SK-N-MC (cell line): Measurements from ENCODE around the gene SP1.

Experiments used
- DNase-seq: peaks from one replicate; pipeline ENCODE4 v3.0.0-alpha.2; 2011; ENCODE audit warnings: low read depth, low spot score
- H3K27ac ChIP-seq: fragments of 200-600 bp; sonication (generic); 2 replicates; pipeline ENCODE4 v1.5.1; 2016; ENCODE audit warnings: mixed run types
- H3K36me3 ChIP-seq: fragments of 200-600 bp; sonication (generic); 2 replicates; pipeline ENCODE4 v1.6.1; 2017; ENCODE audit warnings: antibody characterized with exemption, low read length, mixed read lengths; ENCODE audit not compliant: insufficient read depth
- H3K4me3 ChIP-seq: fragments of 200-600 bp; sonication (generic); 2 replicates; pipeline ENCODE4 v1.5.1; 2016
- H3K9ac ChIP-seq: fragments of 200-600 bp; sonication (generic); 2 replicates; pipeline ENCODE4 v1.8.0; 2017; ENCODE audit warnings: mixed run types, mixed read lengths; ENCODE audit not compliant: insufficient read length
- H3K9me3 ChIP-seq: fragments of 200-600 bp; sonication (generic); 2 replicates; pipeline ENCODE4 v1.6.1; 2017; ENCODE audit warnings: low read depth, mild to moderate bottlenecking, antibody characterized with exemption, low read length, moderate library complexity, mixed read lengths
- EZH2 ChIP-seq: fragments of 200-600 bp; sonication (generic); IDR thresholded peaks from one replicate; pipeline ENCODE4 v1.6.1; 2017; ENCODE audit warnings: antibody characterized with exemption
- FOXP2 ChIP-seq: optimal IDR thresholded peaks from 2 replicates; pipeline ENCODE3; 2011; ENCODE audit warnings: mild to moderate bottlenecking, moderate library complexity; ENCODE audit not compliant: insufficient read depth; ENCODE audit errors: extremely low read length, control extremely low read depth
- POLR2AphosphoS5 ChIP-seq: IDR thresholded peaks from 2 replicates; pipeline ENCODE4 v1.6.1; 2012; ENCODE audit warnings: mild to moderate bottlenecking, low read depth, low read length, borderline replicate concordance

Gene SP1

GRCh38 chr12:53452159-53453077 is 72.4 kb downstream of the SP1 start:
- Histone ChIP-seq H3K9me3 (no peaks in the 10 kb centered on the region), H3K4me3 (peak overlapping the region; percentile 99), H3K27ac (peak overlapping the region; percentile 98), H3K36me3 (peaks cover 48% of the 10 kb centered on the region), H3K9ac (peak overlapping the region; percentile 100)
- no peak; the same call in 1 of the 2 replicates for TF ChIP-seq POLR2AphosphoS5
- no peak for TF ChIP-seq FOXP2
- no peak for TF ChIP-seq EZH2
- no peak for DNase-seq

- Histone ChIP-seq H3K36me3 (peaks cover 65% of the 10 kb centered on the region), H3K27ac (no peak overlapping the region), H3K9me3 (no peaks in the 10 kb centered on the region), H3K4me3 (peak overlapping the region; percentile 99), H3K9ac (peak overlapping the region; percentile 100)
- no peak for DNase-seq
- TF ChIP-seq FOXP2 (no peak), POLR2AphosphoS5 (no peak; the same call in 1 of the 2 replicates), EZH2 (no peak)
These were observed 74.1 kb downstream of the SP1 start for GRCh38 chr12:53453953-53454640.

- H3K9me3 ChIP-seq, result no peaks in the 10 kb centered on the region
- H3K27ac ChIP-seq, result no peak overlapping the region
- H3K4me3 ChIP-seq, result peak overlapping the region; percentile 99; the same call in 1 of the 2 replicates
- no peak for DNase-seq
- TF ChIP-seq EZH2, result no peak
- no peak for TF ChIP-seq FOXP2
- TF ChIP-seq POLR2AphosphoS5, result no peak
- no peak overlapping the region for H3K9ac ChIP-seq
- H3K36me3 ChIP-seq, result peaks cover 71% of the 10 kb centered on the region
These were observed 74.7 kb downstream of the SP1 start for GRCh38 chr12:53454707-53455106.

GRCh38 chr12:53456654-53457366 is 76.8 kb downstream of the SP1 start:
- no peaks in the 10 kb centered on the region for H3K9me3 ChIP-seq
- peaks cover 92% of the 10 kb centered on the region for H3K36me3 ChIP-seq
- DNase-seq, result no peak
- no peak overlapping the region for H3K9ac ChIP-seq
- TF ChIP-seq POLR2AphosphoS5 (0 out of 2 replicates have a peak, but pooled peaks have one; percentile 17), FOXP2 (no peak)
- H3K27ac ChIP-seq, result no peak overlapping the region
- no peak overlapping the region for H3K4me3 ChIP-seq

GRCh38 chr12:53459097-53459496 is 79.1 kb downstream of the SP1 start:
- Histone ChIP-seq H3K36me3 (peaks cover 100% of the 10 kb centered on the region), H3K9me3 (no peaks in the 10 kb centered on the region), H3K4me3 (no peak overlapping the region), H3K9ac (no peak overlapping the region), H3K27ac (peak overlapping the region; percentile 30)
- no peak for DNase-seq
- no peak for TF ChIP-seq EZH2
- TF ChIP-seq FOXP2, result no peak
- TF ChIP-seq POLR2AphosphoS5, result no peak

GRCh38 chr12:53461059-53461458 is 81.1 kb downstream of the SP1 start:
- H3K27ac ChIP-seq, result no peak overlapping the region
- H3K9ac ChIP-seq, result no peak overlapping the region
- H3K36me3 ChIP-seq, result peaks cover 100% of the 10 kb centered on the region
- no peaks in the 10 kb centered on the region for H3K9me3 ChIP-seq
- H3K4me3 ChIP-seq, result no peak overlapping the region
- TF ChIP-seq POLR2AphosphoS5, result no peak
- TF ChIP-seq FOXP2, result no peak
- no peak for TF ChIP-seq EZH2
- no peak for DNase-seq

GRCh38 chr12:53461591-53461990 is 81.6 kb downstream of the SP1 start:
- Histone ChIP-seq H3K27ac (peak overlapping the region; percentile 16; the same call in 1 of the 2 replicates), H3K36me3 (peaks cover 100% of the 10 kb centered on the region), H3K9ac (no peak overlapping the region), H3K9me3 (no peaks in the 10 kb centered on the region), H3K4me3 (no peak overlapping the region)
- no peak for TF ChIP-seq POLR2AphosphoS5
- no peak for TF ChIP-seq FOXP2
- TF ChIP-seq EZH2, result no peak
- DNase-seq, result no peak

GRCh38 chr12:53462935-53463334 is 83.0 kb downstream of the SP1 start:
- no peak for DNase-seq
- Histone ChIP-seq H3K4me3 (no peak overlapping the region), H3K36me3 (peaks cover 100% of the 10 kb centered on the region), H3K27ac (no peak overlapping the region), H3K9me3 (no peaks in the 10 kb centered on the region), H3K9ac (no peak overlapping the region)
- TF ChIP-seq POLR2AphosphoS5, result no peak
- no peak for TF ChIP-seq EZH2
- TF ChIP-seq FOXP2, result no peak
